GM23248 (cell line): ENCODE measurements around the gene C1QTNF1. TPM values are rescaled to one million over a fixed set of nuclear protein-coding genes. Genes with fewer than 3 reads are reported as not detected.

Experiments used
- DNase-seq: peaks from one replicate; pipeline ENCODE4 v3.0.0-alpha.2; 2015
- H2AFZ ChIP-seq: fragments of 200-600 bp; sonication (generic); 2 replicates; pipeline ENCODE4 v1.6.1; 2016; ENCODE audit warnings: antibody characterized with exemption
- H3F3A ChIP-seq: fragments of 200-600 bp; sonication (generic); 2 replicates; pipeline ENCODE4 v1.6.1; 2016; ENCODE audit warnings: mild to moderate bottlenecking, antibody characterized with exemption, mixed run types; ENCODE audit not compliant: insufficient read depth
- H3K27ac ChIP-seq: fragments of 200-600 bp; sonication (generic); 2 replicates; pipeline ENCODE4 v1.5.1; 2016; ENCODE audit warnings: mild to moderate bottlenecking
- H3K27me3 ChIP-seq: fragments of 200-600 bp; sonication (generic); replicated peaks from 2 replicates; pipeline ENCODE4 v1.6.1; 2016; ENCODE audit warnings: mild to moderate bottlenecking; ENCODE audit not compliant: insufficient read depth
- H3K36me3 ChIP-seq: fragments of 200-600 bp; sonication (generic); 2 replicates; pipeline ENCODE4 v1.6.1; 2016; ENCODE audit warnings: low read depth, mild to moderate bottlenecking
- H3K4me1 ChIP-seq: fragments of 200-600 bp; sonication (generic); 2 replicates; pipeline ENCODE4 v1.6.1; 2016; ENCODE audit warnings: mild to moderate bottlenecking; ENCODE audit not compliant: insufficient read depth
- H3K4me2 ChIP-seq: fragments of 200-600 bp; sonication (generic); one replicate; pipeline ENCODE4 v1.6.1; 2016; ENCODE audit warnings: mild to moderate bottlenecking; ENCODE audit not compliant: unreplicated experiment
- H3K4me3 ChIP-seq: fragments of 200-600 bp; sonication (generic); 2 replicates; pipeline ENCODE4 v1.5.1; 2016; ENCODE audit warnings: mild to moderate bottlenecking
- H3K79me2 ChIP-seq: fragments of 200-600 bp; sonication (generic); 2 replicates; pipeline ENCODE4 v1.6.1; 2016; ENCODE audit warnings: mild to moderate bottlenecking; ENCODE audit not compliant: insufficient read depth
- H3K9ac ChIP-seq: fragments of 200-600 bp; sonication (generic); 2 replicates; pipeline ENCODE4 v1.6.1; 2016; ENCODE audit warnings: mild to moderate bottlenecking
- H3K9me2 ChIP-seq: fragments of 200-600 bp; sonication (generic); 2 replicates; pipeline ENCODE4 v1.6.1; 2016; ENCODE audit warnings: mixed run types, mild to moderate bottlenecking, moderate library complexity; ENCODE audit not compliant: insufficient read depth
- H3K9me3 ChIP-seq: fragments of 200-600 bp; sonication (generic); one replicate; pipeline ENCODE4 v1.6.1; 2017; ENCODE audit warnings: low read depth
- H4K20me1 ChIP-seq: fragments of 200-600 bp; sonication (generic); 2 replicates; pipeline ENCODE4 v1.6.0; 2016; ENCODE audit not compliant: insufficient read depth
- EZH2 ChIP-seq: fragments of 200-600 bp; sonication (generic); IDR thresholded peaks from 2 replicates; pipeline ENCODE4 v1.6.1; 2018; ENCODE audit warnings: antibody characterized with exemption, mild to moderate bottlenecking; ENCODE audit not compliant: insufficient read depth, poor library complexity, severe bottlenecking
- EZH2phosphoT487 ChIP-seq: fragments of 200-600 bp; sonication (generic); IDR thresholded peaks from 2 replicates; pipeline ENCODE4 v1.6.1; 2018; ENCODE audit warnings: antibody characterized with exemption, moderate library complexity, mild to moderate bottlenecking, low read depth; ENCODE audit not compliant: insufficient read depth
- WGBS, 2 experiments: methylation state at CpG; one replicate each; pipeline ENCODE4 v1.1.6; 2015 to 2017; ENCODE audit warnings: low lambda C conversion rate in 2 of 2, low coverage in 1 of 2; ENCODE audit errors: missing lambda C conversion rate in 2 of 2; 5-methylcytosine and 5-hydroxymethylcytosine counted together
- in situ Hi-C: fragments of 300-500 bp; cut with MboI; formaldehyde crosslinking; loops from 2 replicates; pipeline ENCODE4 v1.15.0; 2020
- polyA plus RNA-seq: library from polyadenylated mRNA; unstranded; fragments of >200 nt; fragmentation: Nextera tagmentation; extraction: Ambion mirVana; gene quantifications from 2 replicates; pipeline ENCODE4 v1.2.1, GENCODE V29; 2016
- total RNA-seq: library from RNA; depleted of rRNA; stranded (reverse); fragments of >200 nt; shearing (Covaris generic); gene quantifications from 2 replicates; pipeline ENCODE4 v1.2.3, GENCODE V29; 2014

C1QTNF1 gene
- total and polyA plus RNA-seq, 2 experiments from 2014 or later = 6.1 to 12.2 TPM

- no peaks in the 10 kb centered on the region for H3K4me1 ChIP-seq
- TF ChIP-seq EZH2phosphoT487 (no peak), EZH2 (no peak)
- H3K9ac ChIP-seq = no peak overlapping the region
- H3K9me2 ChIP-seq = no peaks in the 10 kb centered on the region
- no peak overlapping the region for H2AFZ ChIP-seq
- H3K27me3 ChIP-seq = peaks cover 8% of the 10 kb centered on the region; the same call in 1 of the 2 replicates
- in situ Hi-C loops = loop anchor here (10.0 kb wide), 1 partner anchor 301 kb away; no protein-coding TSS in a partner anchor
- H3K27ac ChIP-seq = no peak overlapping the region
- WGBS, 2 experiments = 78 to 82% methylated on average over 7 to 17 of the region's 17 CpGs
- no peaks in the 10 kb centered on the region for H4K20me1 ChIP-seq
- H3K4me2 ChIP-seq = no peak overlapping the region
- H3K79me2 ChIP-seq = no peaks in the 10 kb centered on the region
- no peaks in the 10 kb centered on the region for H3F3A ChIP-seq
- no peaks in the 10 kb centered on the region for H3K9me3 ChIP-seq
- no peaks in the 10 kb centered on the region for H3K36me3 ChIP-seq
- H3K4me3 ChIP-seq = no peak overlapping the region
- no peak for DNase-seq
Measured at GRCh38 chr17:79094261-79094660, 70.3 kb downstream of the C1QTNF1 start.

GRCh38 chr17:79095345-79096055 is 71.5 kb downstream of the C1QTNF1 start:
- Histone ChIP-seq H4K20me1 (no peaks in the 10 kb centered on the region), H3K4me1 (no peaks in the 10 kb centered on the region), H3K9me3 (no peaks in the 10 kb centered on the region), H3K9ac (no peak overlapping the region), H3F3A (no peaks in the 10 kb centered on the region), H3K27ac (no peak overlapping the region), H3K79me2 (no peaks in the 10 kb centered on the region), H2AFZ (no peak overlapping the region), H3K27me3 (peaks cover 18% of the 10 kb centered on the region), H3K9me2 (no peaks in the 10 kb centered on the region), H3K4me3 (no peak overlapping the region), H3K36me3 (no peaks in the 10 kb centered on the region), H3K4me2 (no peak overlapping the region)
- 71 to 74% methylated on average over 15 of the region's 15 CpGs for WGBS, 2 experiments
- DNase-seq = peak; percentile 31
- no peak for TF ChIP-seq EZH2phosphoT487
- no peak for TF ChIP-seq EZH2
- in situ Hi-C loops = loop anchor here (10.0 kb wide), 1 partner anchor 299 kb away; no protein-coding TSS in a partner anchor

- H3K4me2 ChIP-seq = no peak overlapping the region
- no peak overlapping the region for H3K4me3 ChIP-seq
- H3K9ac ChIP-seq = no peak overlapping the region
- H3K4me1 ChIP-seq = no peaks in the 10 kb centered on the region
- H3K27me3 ChIP-seq = peaks cover 18% of the 10 kb centered on the region
- H3K9me2 ChIP-seq = no peaks in the 10 kb centered on the region
- no peak overlapping the region for H3K27ac ChIP-seq
- no peaks in the 10 kb centered on the region for H3K36me3 ChIP-seq
- H4K20me1 ChIP-seq = no peaks in the 10 kb centered on the region
- H3F3A ChIP-seq = no peaks in the 10 kb centered on the region
- no peaks in the 10 kb centered on the region for H3K9me3 ChIP-seq
- TF ChIP-seq EZH2 (no peak), EZH2phosphoT487 (no peak)
- H3K79me2 ChIP-seq = no peaks in the 10 kb centered on the region
- WGBS, 2 experiments = 23 to 24% methylated on average over 12 to 16 of the region's 16 CpGs
- H2AFZ ChIP-seq = no peak overlapping the region
- no peak for DNase-seq
- in situ Hi-C loops = loop anchor here (10.0 kb wide), 1 partner anchor 298 kb away; no protein-coding TSS in a partner anchor
Measured at GRCh38 chr17:79096477-79096876, 72.5 kb downstream of the C1QTNF1 start.

GRCh38 chr17:79097226-79098055 is 73.5 kb downstream of the C1QTNF1 start:
- Histone ChIP-seq H3K4me1 (no peaks in the 10 kb centered on the region), H3K27ac (no peak overlapping the region), H3K27me3 (peaks cover 18% of the 10 kb centered on the region), H3K36me3 (no peaks in the 10 kb centered on the region), H3K9me2 (no peaks in the 10 kb centered on the region), H3K9me3 (no peaks in the 10 kb centered on the region), H3K4me2 (no peak overlapping the region), H3K9ac (no peak overlapping the region), H2AFZ (no peak overlapping the region), H3K79me2 (no peaks in the 10 kb centered on the region), H3F3A (no peaks in the 10 kb centered on the region), H4K20me1 (no peaks in the 10 kb centered on the region), H3K4me3 (no peak overlapping the region)
- TF ChIP-seq EZH2 = no peak
- no peak for TF ChIP-seq EZH2phosphoT487
- in situ Hi-C loops = loop anchor here (10.0 kb wide), 1 partner anchor 297 kb away; no protein-coding TSS in a partner anchor
- no peak for DNase-seq
- 8 to 10% methylated on average over 19 to 51 of the region's 52 CpGs for WGBS, 2 experiments
